CD14-positive monocyte (primary cell): ENCODE results near the gene ACVR1B. TPM values are rescaled to one million over a fixed set of nuclear protein-coding genes. Genes with fewer than 3 reads are reported as not detected.

Experiments used
- DNase-seq, 3 donors: peaks; one replicate each; pipeline ENCODE4 v3.0.0-alpha.2; 2011 to 2022
- H2AFZ ChIP-seq: 2 replicates; pipeline ENCODE4 v1.6.0; 2012; ENCODE audit warnings: mild to moderate bottlenecking, low read depth, low read length, inconsistent platforms; ENCODE audit not compliant: insufficient read depth, poor library complexity, severe bottlenecking
- H3K27ac ChIP-seq, 2 donors: 1 replicate in 1 of 2; 2 replicates in 1 of 2; pipeline ENCODE4 v1.5.1; 2012 to 2013; ENCODE audit warnings: low read length in 2 of 2, control low read depth in 1 of 2, inconsistent platforms in 1 of 2, low read depth in 1 of 2, mild to moderate bottlenecking in 1 of 2
- H3K27me3 ChIP-seq, 2 donors: one replicate each; pipeline versions ENCODE4 v1.6.0 to v1.6.1; 2011 to 2013; ENCODE audit warnings: low read length in 2 of 2; ENCODE audit not compliant: control insufficient read depth in 2 of 2, insufficient read depth in 2 of 2
- H3K36me3 ChIP-seq, 2 donors: replicated peaks in 1 of 2; 1 replicate in 1 of 2; 2 replicates in 1 of 2; pipeline versions ENCODE4 v1.5.1 to v1.6.1; 2012 to 2013; ENCODE audit warnings: low read length in 2 of 2, control low read depth in 1 of 2, inconsistent platforms in 1 of 2, mild to moderate bottlenecking in 1 of 2; ENCODE audit not compliant: insufficient read depth in 2 of 2, control insufficient read depth in 1 of 2
- H3K4me1 ChIP-seq, 2 donors: 1 replicate in 1 of 2; 2 replicates in 1 of 2; pipeline versions ENCODE4 v1.5.1 to v1.6.1; 2012 to 2013; ENCODE audit warnings: low read length in 2 of 2, control low read depth in 1 of 2, inconsistent platforms in 1 of 2, mild to moderate bottlenecking in 1 of 2, moderate library complexity in 1 of 2; ENCODE audit not compliant: insufficient read depth in 2 of 2, control insufficient read depth in 1 of 2
- H3K4me2 ChIP-seq: replicated peaks from 2 replicates; pipeline ENCODE3; 2012; ENCODE audit warnings: low read length, moderate library complexity, mild to moderate bottlenecking; ENCODE audit not compliant: poor library complexity, severe bottlenecking; ENCODE audit errors: extremely low read depth
- H3K4me3 ChIP-seq, 3 experiments: fragments of 200-600 bp in 1 of 3; sonication (generic) in 1 of 3; replicated peaks in 1 of 3; 1 replicate in 2 of 3; 2 replicates in 1 of 3; pipeline ENCODE4 v1.5.1; 2011 to 2013; ENCODE audit warnings: low read length in 3 of 3, mild to moderate bottlenecking in 3 of 3, control low read depth in 2 of 3, low read depth in 2 of 3, inconsistent platforms in 1 of 3, moderate library complexity in 1 of 3
- H3K79me2 ChIP-seq: 2 replicates; pipeline ENCODE4 v1.6.0; 2012; ENCODE audit warnings: mild to moderate bottlenecking, control low read depth, inconsistent platforms, low read length, moderate library complexity; ENCODE audit not compliant: insufficient read depth
- H3K9ac ChIP-seq: 2 replicates; pipeline ENCODE4 v1.6.0; 2017; ENCODE audit warnings: low read length, mild to moderate bottlenecking; ENCODE audit not compliant: insufficient read depth, poor library complexity, severe bottlenecking
- H3K9me3 ChIP-seq, 2 donors: replicated peaks in 1 of 2; 1 replicate in 1 of 2; 2 replicates in 1 of 2; pipeline versions ENCODE4 v1.5.1 to v1.6.1; 2012 to 2013; ENCODE audit warnings: low read length in 2 of 2, control low read depth in 1 of 2; ENCODE audit not compliant: control insufficient read depth in 1 of 2, insufficient read depth in 1 of 2
- H4K20me1 ChIP-seq: 2 replicates; pipeline ENCODE4 v1.6.0; 2012; ENCODE audit warnings: mild to moderate bottlenecking, low read length, control low read depth, moderate library complexity; ENCODE audit not compliant: insufficient read depth
- H3K27ac Mint-ChIP-seq, 7 donors: one replicate each; pipeline ENCODE4 v1.8.0; 2020; ENCODE audit warnings: mild to moderate bottlenecking in 7 of 7, mixed read lengths in 7 of 7, moderate library complexity in 6 of 7, inconsistent platforms in 2 of 7
- H3K27me3 Mint-ChIP-seq, 3 donors: one replicate each; pipeline ENCODE4 v1.8.0; 2021 to 2022; ENCODE audit warnings: low read depth in 3 of 3, mild to moderate bottlenecking in 3 of 3, mixed read lengths in 3 of 3, moderate library complexity in 3 of 3, inconsistent platforms in 1 of 3
- H3K36me3 Mint-ChIP-seq, 2 donors: one replicate each; pipeline ENCODE4 v1.8.0; 2020; ENCODE audit warnings: mixed read lengths in 2 of 2, inconsistent platforms in 1 of 2, mild to moderate bottlenecking in 1 of 2
- H3K4me1 Mint-ChIP-seq: one replicate; pipeline ENCODE4 v1.8.0; 2020; ENCODE audit warnings: mild to moderate bottlenecking, mixed read lengths
- H3K4me3 Mint-ChIP-seq, 2 donors: one replicate each; pipeline ENCODE4 v1.8.0; 2020; ENCODE audit warnings: mild to moderate bottlenecking in 2 of 2, mixed read lengths in 2 of 2, moderate library complexity in 1 of 2
- H3K9me3 Mint-ChIP-seq, 7 donors: one replicate each; pipeline ENCODE4 v1.8.0; 2020 to 2022; ENCODE audit warnings: mixed read lengths in 7 of 7, mild to moderate bottlenecking in 6 of 7, moderate library complexity in 6 of 7, inconsistent platforms in 2 of 7
- WGBS: methylation state at CpG from one replicate; pipeline ENCODE4 v1.1.5; 2013; ENCODE audit warnings: missing lambda C conversion rate; ENCODE audit not compliant: insufficient coverage; 5-methylcytosine and 5-hydroxymethylcytosine counted together
- intact Hi-C, 2 donors: fragments of 100-400 bp; cut with micrococcal nuclease; formaldehyde crosslinking; loops; one replicate each; pipeline versions ENCODE4 v1.15.0 to v1.15.1; 2023
- polyA plus RNA-seq, 3 donors: library from polyadenylated mRNA; depleted of rRNA in 1 of 3; unstranded in 2 of 3; stranded (reverse) in 1 of 3; fragments of 300-500 nt in 2 of 3; fragments of >200 nt in 1 of 3; fragmentation: Illumina TruSeq in 2 of 3; gene quantifications; 1 replicate in 2 of 3; 2 replicates in 1 of 3; pipeline ENCODE4 v1.2.3, GENCODE V29; 2012 to 2021
- TF ChIP-seq, protein P1 (sequence below): fragments of 200-600 bp; IDR thresholded peaks from one replicate; pipeline ENCODE4 v1.8.0; 2022; ENCODE audit warnings: antibody characterized with exemption, mild to moderate bottlenecking

ACVR1B gene
- polyA plus RNA-seq, 3 donors: 1.8 to 18.5 (median 3.9) TPM

DNA sequence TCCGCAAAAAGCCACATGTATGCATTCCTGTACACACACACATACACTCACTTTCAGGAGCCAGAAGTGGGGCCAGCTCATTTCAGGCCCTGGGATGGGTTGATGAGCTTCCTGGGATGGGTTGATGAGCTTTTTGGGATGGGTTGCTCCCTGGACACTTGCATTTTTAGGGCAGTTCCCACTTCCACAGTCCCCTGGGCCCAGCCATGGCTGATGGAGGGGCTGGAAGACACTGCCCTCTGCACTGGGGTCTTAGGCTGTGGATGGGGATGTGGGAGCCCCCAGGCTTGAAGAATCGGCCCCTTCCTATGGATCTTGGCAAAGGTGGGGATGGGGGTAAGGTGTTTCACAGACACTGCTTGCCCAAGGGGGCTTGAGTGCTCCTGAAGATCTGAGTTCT, 31.5 kb upstream of the ACVR1B start:
- no peak overlapping the region for H3K9ac ChIP-seq
- no peak overlapping the region for H3K27ac ChIP-seq
- H3K4me1 ChIP-seq: peaks cover 21 to 25% of the 10 kb centered on the region in 2 donors
- no peak for DNase-seq
- H4K20me1 ChIP-seq: no peaks in the 10 kb centered on the region
- no peaks in the 10 kb centered on the region for H3K79me2 ChIP-seq
- Mint-ChIP-seq H3K4me3 (no peak overlapping the region), H3K27me3 (peaks cover 4 to 5% (median 5%) of the 10 kb centered on the region in 3 donors), H3K9me3 (peaks cover 0 to 3% (median 0%) of the 10 kb centered on the region in 7 donors), H3K36me3 (peaks cover 13 to 40% of the 10 kb centered on the region in 2 donors), H3K27ac (no peak overlapping the region), H3K4me1 (peaks cover 33% of the 10 kb centered on the region)
- no CpG with 5 or more reads among the region's 2 CpGs for WGBS
- no peak overlapping the region for H3K4me2 ChIP-seq
- H3K27me3 ChIP-seq: no peaks in the 10 kb centered on the region
- peaks cover 0 to 27% of the 10 kb centered on the region in 2 donors for H3K36me3 ChIP-seq
- intact Hi-C loops: loop anchor here (5.0 kb wide), 3 partner anchors 33 to 62 kb away; partner anchors contain the start of gene ANKRD33 (in 1 of the 2)
- no peak overlapping the region for H2AFZ ChIP-seq
- H3K9me3 ChIP-seq: no peaks in the 10 kb centered on the region
- TF ChIP-seq, protein P1, sequence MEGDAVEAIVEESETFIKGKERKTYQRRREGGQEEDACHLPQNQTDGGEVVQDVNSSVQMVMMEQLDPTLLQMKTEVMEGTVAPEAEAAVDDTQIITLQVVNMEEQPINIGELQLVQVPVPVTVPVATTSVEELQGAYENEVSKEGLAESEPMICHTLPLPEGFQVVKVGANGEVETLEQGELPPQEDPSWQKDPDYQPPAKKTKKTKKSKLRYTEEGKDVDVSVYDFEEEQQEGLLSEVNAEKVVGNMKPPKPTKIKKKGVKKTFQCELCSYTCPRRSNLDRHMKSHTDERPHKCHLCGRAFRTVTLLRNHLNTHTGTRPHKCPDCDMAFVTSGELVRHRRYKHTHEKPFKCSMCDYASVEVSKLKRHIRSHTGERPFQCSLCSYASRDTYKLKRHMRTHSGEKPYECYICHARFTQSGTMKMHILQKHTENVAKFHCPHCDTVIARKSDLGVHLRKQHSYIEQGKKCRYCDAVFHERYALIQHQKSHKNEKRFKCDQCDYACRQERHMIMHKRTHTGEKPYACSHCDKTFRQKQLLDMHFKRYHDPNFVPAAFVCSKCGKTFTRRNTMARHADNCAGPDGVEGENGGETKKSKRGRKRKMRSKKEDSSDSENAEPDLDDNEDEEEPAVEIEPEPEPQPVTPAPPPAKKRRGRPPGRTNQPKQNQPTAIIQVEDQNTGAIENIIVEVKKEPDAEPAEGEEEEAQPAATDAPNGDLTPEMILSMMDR: no peak
- H3K4me3 ChIP-seq: no peak overlapping the region

DNA sequence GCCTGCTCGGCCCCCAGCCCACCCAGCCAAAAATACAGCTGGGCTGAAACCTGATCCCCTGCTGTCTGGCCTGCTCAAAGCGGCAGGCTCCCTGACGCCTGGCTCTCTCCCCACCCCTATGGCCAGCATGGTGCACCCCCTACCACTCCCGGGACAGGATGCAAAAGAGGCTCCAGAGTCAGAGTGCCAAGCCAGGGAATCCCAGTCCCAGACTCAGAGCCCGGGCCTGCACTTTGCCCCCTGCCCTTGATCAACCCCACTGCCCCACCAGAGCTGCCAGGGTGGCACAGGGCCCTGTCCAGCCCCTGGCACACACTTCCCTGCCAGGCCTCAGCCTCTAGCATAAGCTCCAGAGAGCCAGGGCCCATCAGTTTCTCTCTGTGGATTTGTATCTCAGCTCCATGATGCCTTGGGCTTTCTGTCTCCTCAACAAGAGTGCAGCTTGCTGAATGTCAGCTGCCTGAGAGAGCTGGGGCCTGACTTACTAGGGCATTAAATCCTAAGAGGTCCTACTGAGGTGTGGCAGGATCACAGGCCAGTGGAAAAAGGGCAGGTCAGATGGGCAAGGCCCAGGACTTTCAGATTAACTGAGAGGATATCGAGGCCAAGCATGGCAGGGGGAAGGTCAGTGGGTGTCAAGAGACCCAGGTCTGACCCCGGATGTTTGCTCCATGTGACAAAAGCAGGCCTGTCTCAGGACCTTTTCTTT, 30.3 kb upstream of the ACVR1B start:
- Mint-ChIP-seq H3K9me3 (peaks cover 0 to 3% (median 0%) of the 10 kb centered on the region in 7 donors), H3K4me3 (no peak overlapping the region), H3K4me1 (peaks cover 38% of the 10 kb centered on the region), H3K27ac (no peak overlapping the region), H3K36me3 (peaks cover 6 to 29% of the 10 kb centered on the region in 2 donors), H3K27me3 (peaks cover 4 to 7% (median 6%) of the 10 kb centered on the region in 3 donors)
- intact Hi-C loops: loop anchor here (5.0 kb wide), 3 partner anchors 34 to 61 kb away; partner anchors contain the start of gene ANKRD33 (in 1 of the 2)
- H3K4me1 ChIP-seq: peaks cover 21 to 25% of the 10 kb centered on the region in 2 donors
- no peaks in the 10 kb centered on the region for H3K79me2 ChIP-seq
- H3K27ac ChIP-seq: no peak overlapping the region
- no peaks in the 10 kb centered on the region for H3K9me3 ChIP-seq
- TF ChIP-seq, protein P1: no peak
- H3K27me3 ChIP-seq: no peaks in the 10 kb centered on the region
- H2AFZ ChIP-seq: no peak overlapping the region
- no peaks in the 10 kb centered on the region for H4K20me1 ChIP-seq
- 95% methylated on average over 7 of the region's 7 CpGs for WGBS
- H3K4me3 ChIP-seq: no peak overlapping the region
- no peak overlapping the region for H3K9ac ChIP-seq
- no peak overlapping the region for H3K4me2 ChIP-seq
- DNase-seq: no peak
- H3K36me3 ChIP-seq: peaks cover 0 to 19% of the 10 kb centered on the region in 2 donors
